ENCODE data around the gene C4orf50.

Gene C4orf50

GRCh38 chr4:6018331-6018730 lies at the start of gene C4orf50:
C4orf50 (minus strand) TSS chr4:6018431.
- DNase-seq (ENCODE audit: low read depth, low spot score), result no peak

GRCh38 chr4:6065934-6066590 lies 47.8 kb upstream of the C4orf50 start:
- DNase-seq (ENCODE audit: low read depth, low spot score), result no peak

- DNase-seq (ENCODE audit: low read depth, low spot score), result no peak
These were observed 46.9 kb upstream of the C4orf50 start for GRCh38 chr4:6065166-6065565.

- DNase-seq (ENCODE audit: low read depth, low spot score), result no peak
These were observed 46.2 kb upstream of the C4orf50 start for GRCh38 chr4:6064383-6064782.

- DNase-seq (ENCODE audit: low read depth, low spot score), result no peak
These were observed 45.5 kb upstream of the C4orf50 start for GRCh38 chr4:6063684-6064083.

GRCh38 chr4:6062133-6062532 lies 43.9 kb upstream of the C4orf50 start:
- DNase-seq (ENCODE audit: low read depth, low spot score), result no peak

GRCh38 chr4:6059375-6059805 lies 41.2 kb upstream of the C4orf50 start:
- no peak for DNase-seq (ENCODE audit: low read depth, low spot score)

GRCh38 chr4:6058531-6059374 lies 40.5 kb upstream of the C4orf50 start:
- no peak for DNase-seq (ENCODE audit: low read depth, low spot score)

GRCh38 chr4:6056976-6057766 lies 38.9 kb upstream of the C4orf50 start:
- DNase-seq (ENCODE audit: low read depth, low spot score), result no peak

GRCh38 chr4:6055436-6055835 lies 37.2 kb upstream of the C4orf50 start:
- no peak for DNase-seq (ENCODE audit: low read depth, low spot score)

GRCh38 chr4:6055030-6055429 lies 36.8 kb upstream of the C4orf50 start:
- DNase-seq (ENCODE audit: low read depth, low spot score), result no peak

- no peak for DNase-seq (ENCODE audit: low read depth, low spot score)
These were observed 36.1 kb upstream of the C4orf50 start for GRCh38 chr4:6054162-6054922.

- DNase-seq (ENCODE audit: low read depth, low spot score), result peak; percentile 24
These were observed 34.4 kb upstream of the C4orf50 start for GRCh38 chr4:6052679-6053078.

GRCh38 chr4:6050551-6050950 lies 32.3 kb upstream of the C4orf50 start:
- DNase-seq (ENCODE audit: low read depth, low spot score), result no peak

- DNase-seq (ENCODE audit: low read depth, low spot score), result peak; percentile 8
These were observed 31.8 kb upstream of the C4orf50 start for GRCh38 chr4:6049985-6050384.

GRCh38 chr4:6049278-6049677 lies 31.0 kb upstream of the C4orf50 start:
- no peak for DNase-seq (ENCODE audit: low read depth, low spot score)

GRCh38 chr4:6048537-6048936 lies 30.3 kb upstream of the C4orf50 start:
- DNase-seq (ENCODE audit: low read depth, low spot score), result no peak

- DNase-seq (ENCODE audit: low read depth, low spot score), result no peak
These were observed 29.0 kb upstream of the C4orf50 start for GRCh38 chr4:6047130-6047673.

- no peak for DNase-seq (ENCODE audit: low read depth, low spot score)
These were observed 28.4 kb upstream of the C4orf50 start for GRCh38 chr4:6046526-6047129.

- no peak for DNase-seq (ENCODE audit: low read depth, low spot score)
These were observed 26.6 kb upstream of the C4orf50 start for GRCh38 chr4:6044805-6045204.

GRCh38 chr4:6044276-6044675 lies 26.0 kb upstream of the C4orf50 start:
- DNase-seq (ENCODE audit: low read depth, low spot score), result no peak

Data from astrocyte of the hippocampus (primary cell).